H1 (cell line): ENCODE measurements around the gene TSSK6. TPM values are rescaled to one million over a fixed set of nuclear protein-coding genes. Genes with fewer than 3 reads are reported as not detected.

Experiments used
- KDM1A ChIP-seq: fragments of 200-600, 300-600 bp; sonication (generic); IDR thresholded peaks from 2 replicates; pipeline ENCODE4 v1.7.1; 2016; ENCODE audit warnings: mild to moderate bottlenecking, low read length, borderline replicate concordance
- KDM5A ChIP-seq: fragments of 200-600 bp; IDR thresholded peaks from 2 replicates; pipeline ENCODE4 v1.7.1; 2012; ENCODE audit warnings: mild to moderate bottlenecking, low read length, inconsistent platforms, mixed read lengths
- polyA plus RNA-seq, 7 experiments: library from polyadenylated mRNA; depleted of rRNA in 3 of 7; stranded (reverse) in 5 of 7; unstranded in 2 of 7; fragments of >200 nt in 5 of 7; fragments of 200-250 nt in 2 of 7; gene quantifications; 1 replicate in 5 of 7; 2 replicates in 1 of 7; 4 replicates in 1 of 7; pipeline versions ENCODE4 v1.2.1 to v1.2.3, GENCODE V29; 2011 to 2013; ENCODE audit warnings: missing spikeins in 2 of 7, mixed read lengths in 2 of 7
- total RNA-seq: library from RNA; stranded (reverse); fragmentation: NEBNext Ultra II Directional; extraction: Animal tissue kit (Norgen Biotek cat#: 25700); gene quantifications from 2 replicates; pipeline ENCODE4 v1.2.1, GENCODE V29; 2021
- TF ChIP-seq, protein P1 (sequence below): IDR thresholded peaks from 2 replicates; pipeline ENCODE4 v1.6.1; 2012; ENCODE audit warnings: inconsistent platforms

Gene TSSK6
- total and polyA plus RNA-seq, 2 of the 8 experiments (the other 6 are each of a cell fraction or from before 2014, with no cell fraction given): 3.6 to 7.8 TPM

DNA sequence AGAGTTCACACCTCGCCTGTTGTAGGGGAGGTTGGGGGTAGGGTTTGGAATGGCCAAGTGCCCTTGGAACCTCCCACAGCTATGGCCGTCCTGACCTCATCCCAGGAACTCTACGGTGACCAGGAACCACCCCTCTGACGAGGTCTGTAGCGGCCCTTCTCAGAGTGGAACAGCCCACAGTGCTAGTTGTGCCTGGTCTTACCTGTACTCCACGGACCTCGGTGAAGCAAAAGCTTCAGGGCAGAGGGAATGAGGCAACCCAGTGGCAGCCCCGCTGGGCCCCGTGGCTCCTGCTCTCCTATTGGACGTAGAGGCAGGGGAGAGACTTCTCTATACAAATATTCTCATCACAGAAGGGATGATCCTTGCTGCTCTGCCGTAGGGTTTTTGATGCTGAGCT, 7.1 kb downstream of the TSSK6 start (continued):
- TF ChIP-seq KDM5A: no peak
- TF ChIP-seq, protein P1, sequence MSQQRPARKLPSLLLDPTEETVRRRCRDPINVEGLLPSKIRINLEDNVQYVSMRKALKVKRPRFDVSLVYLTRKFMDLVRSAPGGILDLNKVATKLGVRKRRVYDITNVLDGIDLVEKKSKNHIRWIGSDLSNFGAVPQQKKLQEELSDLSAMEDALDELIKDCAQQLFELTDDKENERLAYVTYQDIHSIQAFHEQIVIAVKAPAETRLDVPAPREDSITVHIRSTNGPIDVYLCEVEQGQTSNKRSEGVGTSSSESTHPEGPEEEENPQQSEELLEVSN: no peak
- TF ChIP-seq KDM1A: no peak
- TF ChIP-seq, all 59 proteins: peak for 2
